GM13977 (cell line): ENCODE measurements around the gene MT1B.
A peak's percentile ranks its signal among the peaks of the same experiment; 100 is the strongest.

Source experiments
- DNase-seq: peaks from one replicate; pipeline ENCODE4 v3.0.0; 2012; ENCODE audit warnings: low spot score
- CTCF ChIP-seq: IDR thresholded peaks from 2 replicates; pipeline ENCODE4 v1.5.1; 2012; ENCODE audit warnings: mild to moderate bottlenecking, control low read depth; ENCODE audit not compliant: insufficient read depth; ENCODE audit errors: extremely low read depth, missing control alignments
- in situ Hi-C: fragments of 300-500 bp; cut with MboI; formaldehyde crosslinking; loops from one replicate; pipeline ENCODE4 v1.12.0; 2022; ENCODE audit warnings: low sequenced_read_pairs, low pct_unique_long_range_greater_than_20kb, mixed read lengths, inconsistent platforms; ENCODE audit not compliant: unreplicated experiment

MT1B gene

GRCh38 chr16:56607675-56608042 is 44.0 kb upstream of the MT1B start:
- DNase-seq = no peak
- in situ Hi-C loops = no loop called here
- no peak for TF ChIP-seq CTCF

GRCh38 chr16:56608043-56608875 is 43.4 kb upstream of the MT1B start, which contains the start of gene MT2A:
MT2A (plus strand) TSS chr16:56608584; CDS start chr16:56608656, 72 bp downstream.
- in situ Hi-C loops = no loop called here
- DNase-seq = peak; percentile 95
- no peak for TF ChIP-seq CTCF

- no peak for TF ChIP-seq CTCF
- in situ Hi-C loops = no loop called here
- no peak for DNase-seq
Measured at GRCh38 chr16:56608876-56609462, 42.7 kb upstream of the MT1B start.

GRCh38 chr16:56609463-56609921 is 42.2 kb upstream of the MT1B start:
- DNase-seq = peak; percentile 82
- in situ Hi-C loops = no loop called here
- TF ChIP-seq CTCF = no peak

GRCh38 chr16:56610017-56610608 is 41.6 kb upstream of the MT1B start:
- in situ Hi-C loops = no loop called here
- DNase-seq = no peak
- TF ChIP-seq CTCF = no peak

- in situ Hi-C loops = no loop called here
- no peak for DNase-seq
Measured at GRCh38 chr16:56610609-56611111, 41.0 kb upstream of the MT1B start.

More at GRCh38 chr16:56610609-56611111, 41.0 kb upstream of the MT1B start:
- TF ChIP-seq CTCF = no peak
